Activated naive CD8-positive, alpha-beta T cell treated with anti-CD3 and anti-CD28 coated beads for 36 hours (primary cell): ENCODE measurements around the gene SIN3B. TPM values are rescaled to one million over a fixed set of nuclear protein-coding genes. Genes with fewer than 3 reads are reported as not detected.
A peak's percentile ranks its signal among the peaks of the same experiment; 100 is the strongest.

Experiments
- DNase-seq: peaks from one replicate; pipeline ENCODE4 v3.0.0; 2021
- H3K27ac Mint-ChIP-seq: one replicate; pipeline ENCODE4 v1.8.0; 2022; ENCODE audit warnings: mild to moderate bottlenecking, moderate library complexity, mixed read lengths
- H3K27me3 Mint-ChIP-seq: one replicate; pipeline ENCODE4 v1.8.0; 2022; ENCODE audit warnings: mild to moderate bottlenecking, mixed read lengths
- H3K36me3 Mint-ChIP-seq: one replicate; pipeline ENCODE4 v1.8.0; 2021; ENCODE audit warnings: mild to moderate bottlenecking, mixed read lengths
- H3K4me1 Mint-ChIP-seq: one replicate; pipeline ENCODE4 v1.8.0; 2021; ENCODE audit warnings: mixed read lengths
- H3K4me3 Mint-ChIP-seq: one replicate; pipeline ENCODE4 v1.8.0; 2022; ENCODE audit warnings: mild to moderate bottlenecking, moderate library complexity, mixed read lengths
- H3K9me3 Mint-ChIP-seq: one replicate; pipeline ENCODE4 v1.8.0; 2022; ENCODE audit warnings: mixed read lengths
- total RNA-seq, 2 experiments: library from RNA; stranded (reverse); gene quantifications; one replicate each; pipeline ENCODE4 v1.2.3, GENCODE V29; 2021

SIN3B gene
- total RNA-seq, 2 experiments from 2014 or later: 27.4 to 28.6 TPM

GRCh38 chr19:16807549-16808284 lies 21.5 kb upstream of the SIN3B start:
- no peaks in the 10 kb centered on the region for H3K4me1 Mint-ChIP-seq
- no peak overlapping the region for H3K27ac Mint-ChIP-seq
- no peaks in the 10 kb centered on the region for H3K36me3 Mint-ChIP-seq
- H3K27me3 Mint-ChIP-seq: no peaks in the 10 kb centered on the region
- no peak for DNase-seq
- no peaks in the 10 kb centered on the region for H3K9me3 Mint-ChIP-seq
- no peak overlapping the region for H3K4me3 Mint-ChIP-seq

GRCh38 chr19:16814526-16815100 lies 14.6 kb upstream of the SIN3B start:
- Mint-ChIP-seq H3K4me3 (no peak overlapping the region), H3K9me3 (peaks cover 11% of the 10 kb centered on the region), H3K4me1 (no peaks in the 10 kb centered on the region), H3K36me3 (peaks cover 4% of the 10 kb centered on the region), H3K27ac (no peak overlapping the region), H3K27me3 (no peaks in the 10 kb centered on the region)
- DNase-seq: no peak

GRCh38 chr19:16820056-16820455 lies 9.1 kb upstream of the SIN3B start:
- Mint-ChIP-seq H3K4me1 (peaks cover 6% of the 10 kb centered on the region), H3K27me3 (peaks cover 21% of the 10 kb centered on the region), H3K4me3 (no peak overlapping the region), H3K27ac (no peak overlapping the region), H3K9me3 (peaks cover 4% of the 10 kb centered on the region), H3K36me3 (peaks cover 2% of the 10 kb centered on the region)
- DNase-seq: no peak

- Mint-ChIP-seq H3K4me1 (peaks cover 14% of the 10 kb centered on the region), H3K4me3 (no peak overlapping the region), H3K27me3 (peaks cover 31% of the 10 kb centered on the region), H3K9me3 (no peaks in the 10 kb centered on the region), H3K27ac (no peak overlapping the region), H3K36me3 (no peaks in the 10 kb centered on the region)
- DNase-seq: no peak
Observed at GRCh38 chr19:16821081-16821480, 8.1 kb upstream of the SIN3B start.

- H3K27me3 Mint-ChIP-seq: peaks cover 33% of the 10 kb centered on the region
- no peak overlapping the region for H3K4me3 Mint-ChIP-seq
- H3K9me3 Mint-ChIP-seq: no peaks in the 10 kb centered on the region
- peaks cover 14% of the 10 kb centered on the region for H3K4me1 Mint-ChIP-seq
- peak overlapping the region; percentile 29 for H3K27ac Mint-ChIP-seq
- no peak for DNase-seq
- H3K36me3 Mint-ChIP-seq: no peaks in the 10 kb centered on the region
Observed at GRCh38 chr19:16822648-16823047, 6.5 kb upstream of the SIN3B start.

- peak overlapping the region; percentile 66 for H3K4me3 Mint-ChIP-seq
- peaks cover 19% of the 10 kb centered on the region for H3K4me1 Mint-ChIP-seq
- peaks cover 1% of the 10 kb centered on the region for H3K9me3 Mint-ChIP-seq
- peaks cover 33% of the 10 kb centered on the region for H3K27me3 Mint-ChIP-seq
- no peak for DNase-seq
- no peaks in the 10 kb centered on the region for H3K36me3 Mint-ChIP-seq
- H3K27ac Mint-ChIP-seq: no peak overlapping the region
Observed at GRCh38 chr19:16824658-16825311, 4.4 kb upstream of the SIN3B start.

- Mint-ChIP-seq H3K4me3 (peak overlapping the region; percentile 66), H3K36me3 (no peaks in the 10 kb centered on the region), H3K27ac (no peak overlapping the region), H3K4me1 (peaks cover 24% of the 10 kb centered on the region), H3K27me3 (peaks cover 33% of the 10 kb centered on the region), H3K9me3 (peaks cover 1% of the 10 kb centered on the region)
- no peak for DNase-seq
Observed at GRCh38 chr19:16825312-16826052, 3.7 kb upstream of the SIN3B start.

DNA sequence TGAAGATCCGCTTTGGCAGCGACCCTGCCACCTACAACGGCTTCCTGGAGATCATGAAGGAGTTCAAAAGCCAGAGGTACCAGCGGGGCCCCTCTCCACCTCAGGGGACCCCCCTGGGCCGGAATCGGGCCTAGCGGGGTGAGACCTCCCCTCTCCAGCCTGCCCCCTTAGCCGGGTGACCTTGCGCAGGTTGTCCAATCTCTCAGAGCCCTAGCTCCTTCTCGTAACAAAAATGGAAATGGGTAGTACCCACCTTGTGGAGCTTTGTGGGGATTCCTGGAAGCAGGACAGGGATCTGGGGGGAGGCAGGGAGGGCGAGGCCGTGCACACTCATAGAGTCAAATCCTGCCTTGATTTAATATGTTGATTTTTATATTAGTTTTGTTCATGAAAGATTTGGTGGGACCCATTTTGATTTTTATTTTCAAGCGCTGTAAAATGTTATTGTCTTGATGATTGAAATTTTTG lies 658 bp downstream of the SIN3B start:
- H3K4me3 Mint-ChIP-seq: peak overlapping the region; percentile 90
- peak overlapping the region; percentile 83 for H3K27ac Mint-ChIP-seq

DNA sequence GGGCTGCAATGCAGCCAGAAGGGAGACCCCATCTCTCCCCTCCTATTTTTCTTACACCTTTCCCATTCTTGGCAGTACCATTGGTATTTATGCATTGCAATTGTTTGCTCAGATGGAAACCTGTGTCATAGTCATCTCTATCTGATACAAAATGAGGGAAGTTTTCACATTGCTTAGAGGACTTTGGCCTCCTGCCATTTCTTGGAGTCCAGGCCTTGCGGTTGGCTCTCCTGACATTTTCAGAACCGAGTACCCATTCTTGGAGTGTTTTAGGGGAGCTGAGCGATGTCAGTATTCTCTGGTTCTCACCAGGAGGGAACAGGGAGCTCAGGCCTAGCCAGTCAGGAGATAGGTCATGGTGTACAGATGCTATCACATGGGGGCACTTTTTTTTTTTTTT lies 1.5 kb downstream of the SIN3B start:
- peaks cover 6% of the 10 kb centered on the region for H3K27me3 Mint-ChIP-seq
- H3K4me1 Mint-ChIP-seq: peaks cover 26% of the 10 kb centered on the region
- peak overlapping the region; percentile 90 for H3K4me3 Mint-ChIP-seq
- peaks cover 1% of the 10 kb centered on the region for H3K9me3 Mint-ChIP-seq
- DNase-seq: no peak
- peak overlapping the region; percentile 83 for H3K27ac Mint-ChIP-seq
- H3K36me3 Mint-ChIP-seq: peaks cover 17% of the 10 kb centered on the region

More for the DNA sequence above, 658 bp downstream of the SIN3B start:
- Mint-ChIP-seq H3K27me3 (peaks cover 14% of the 10 kb centered on the region), H3K9me3 (peaks cover 1% of the 10 kb centered on the region), H3K4me1 (peaks cover 33% of the 10 kb centered on the region), H3K36me3 (peaks cover 17% of the 10 kb centered on the region)
- no peak for DNase-seq

GRCh38 chr19:16831531-16831930 lies 2.3 kb downstream of the SIN3B start:
- Mint-ChIP-seq H3K36me3 (peaks cover 17% of the 10 kb centered on the region), H3K27ac (peak overlapping the region; percentile 29), H3K27me3 (no peaks in the 10 kb centered on the region), H3K4me3 (peak overlapping the region; percentile 20), H3K4me1 (peaks cover 25% of the 10 kb centered on the region), H3K9me3 (peaks cover 1% of the 10 kb centered on the region)
- DNase-seq: no peak

- H3K36me3 Mint-ChIP-seq: peaks cover 25% of the 10 kb centered on the region
- peaks cover 21% of the 10 kb centered on the region for H3K4me1 Mint-ChIP-seq
- no peak overlapping the region for H3K4me3 Mint-ChIP-seq
- no peak overlapping the region for H3K27ac Mint-ChIP-seq
- H3K9me3 Mint-ChIP-seq: no peaks in the 10 kb centered on the region
- DNase-seq: no peak
- H3K27me3 Mint-ChIP-seq: no peaks in the 10 kb centered on the region
Observed at GRCh38 chr19:16834747-16835146, 5.5 kb downstream of the SIN3B start.

DNA sequence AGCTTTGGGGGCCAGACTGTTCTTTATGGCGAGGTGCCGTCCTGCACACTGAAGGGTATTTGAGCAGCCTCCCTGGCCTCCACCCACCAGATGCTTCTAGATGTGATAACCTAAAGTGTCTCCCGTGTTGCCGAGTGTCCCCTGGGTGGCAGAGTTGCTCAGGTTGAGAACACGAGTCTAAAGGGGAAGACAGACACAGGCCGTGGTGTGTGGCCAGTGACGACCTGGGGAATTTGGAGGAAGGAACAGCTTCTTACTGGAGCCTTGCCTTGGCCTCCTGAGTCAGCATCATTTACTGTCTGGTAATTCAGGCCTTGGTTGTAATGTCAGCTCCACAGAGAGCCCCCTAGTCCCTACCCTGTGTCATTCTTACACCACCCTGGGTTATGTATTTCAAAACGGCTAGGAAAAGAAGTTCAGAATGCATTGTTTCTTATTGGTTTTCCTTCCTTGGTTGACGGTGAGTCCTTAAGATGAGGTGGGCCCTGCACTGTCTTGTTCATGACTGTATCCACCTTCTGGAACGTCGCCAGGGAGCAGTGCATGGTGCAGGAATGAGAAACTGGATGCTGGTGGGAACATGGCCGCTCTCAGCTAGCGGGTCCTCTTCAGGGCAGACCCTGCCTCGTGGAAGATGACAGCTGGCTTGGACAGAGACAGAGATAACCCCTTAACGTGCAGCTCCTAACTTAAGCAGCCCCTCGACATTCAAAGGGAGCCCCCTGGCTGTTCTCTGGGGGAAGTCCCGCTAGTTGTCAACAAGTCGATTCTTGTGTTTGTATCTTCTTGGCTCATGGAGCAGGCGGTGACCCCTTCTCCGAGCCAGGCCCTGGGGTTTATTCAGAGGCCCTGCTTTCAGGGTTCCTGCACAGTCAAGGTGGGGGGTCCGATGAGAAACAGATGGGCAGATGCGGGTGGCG lies 7.2 kb downstream of the SIN3B start:
- H3K4me1 Mint-ChIP-seq: peaks cover 11% of the 10 kb centered on the region
- H3K27ac Mint-ChIP-seq: no peak overlapping the region
- DNase-seq: no peak
- peaks cover 21% of the 10 kb centered on the region for H3K36me3 Mint-ChIP-seq
- H3K9me3 Mint-ChIP-seq: no peaks in the 10 kb centered on the region
- no peak overlapping the region for H3K4me3 Mint-ChIP-seq
- H3K27me3 Mint-ChIP-seq: no peaks in the 10 kb centered on the region

- Mint-ChIP-seq H3K27ac (no peak overlapping the region), H3K27me3 (no peaks in the 10 kb centered on the region), H3K4me3 (no peak overlapping the region)
Observed at GRCh38 chr19:16837035-16837362, 7.8 kb downstream of the SIN3B start.

DNA sequence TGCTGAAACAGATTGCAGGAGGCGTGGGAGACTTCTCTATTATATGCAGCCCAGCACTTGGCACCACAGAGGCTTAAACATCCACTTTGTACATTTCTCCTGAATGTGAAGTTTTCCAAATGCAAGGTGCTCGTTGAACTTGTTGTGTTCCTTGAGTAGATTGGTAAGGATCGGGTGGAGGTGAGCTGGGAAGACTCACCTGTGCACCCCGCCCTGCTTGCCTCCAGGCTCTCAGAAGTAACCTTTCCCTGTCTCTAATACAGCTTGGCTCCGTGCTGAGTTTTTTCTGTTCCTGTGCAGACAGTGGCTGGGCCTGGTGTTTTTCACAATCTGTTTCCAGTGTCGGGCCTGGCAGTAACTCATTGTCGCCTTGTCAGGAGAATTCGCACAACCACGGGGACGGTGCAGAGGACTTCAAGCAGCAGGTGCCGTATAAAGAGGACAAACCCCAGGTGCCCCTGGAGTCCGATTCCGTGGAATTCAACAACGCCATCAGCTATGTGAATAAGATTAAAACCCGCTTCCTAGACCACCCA lies 12.3 kb downstream of the SIN3B start:
- no peaks in the 10 kb centered on the region for H3K27me3 Mint-ChIP-seq
- H3K27ac Mint-ChIP-seq: no peak overlapping the region
- H3K4me1 Mint-ChIP-seq: peaks cover 1% of the 10 kb centered on the region
- H3K9me3 Mint-ChIP-seq: no peaks in the 10 kb centered on the region
- H3K36me3 Mint-ChIP-seq: peaks cover 11% of the 10 kb centered on the region
- DNase-seq: no peak
- no peak overlapping the region for H3K4me3 Mint-ChIP-seq

More at GRCh38 chr19:16837035-16837362, 7.8 kb downstream of the SIN3B start:
- Mint-ChIP-seq H3K36me3 (peaks cover 15% of the 10 kb centered on the region), H3K4me1 (peaks cover 7% of the 10 kb centered on the region), H3K9me3 (no peaks in the 10 kb centered on the region)
- no peak for DNase-seq
